Suprapubic skin (tissue), 4 donors: ENCODE results near the gene PLOD1. TPM values are rescaled to one million over a fixed set of nuclear protein-coding genes. Genes with fewer than 3 reads are reported as not detected.

Experiments used
- DNase-seq, 2 donors: peaks; one replicate each; pipeline ENCODE4 v3.0.0-alpha.2; 2019; ENCODE audit warnings: low spot score in 2 of 2
- H3K27ac ChIP-seq: fragments of 200-600 bp; sonication (generic); one replicate; pipeline ENCODE4 v1.5.1; 2019
- H3K27me3 ChIP-seq: fragments of 200-600 bp; sonication (generic); one replicate; pipeline ENCODE4 v1.5.1; 2019
- H3K36me3 ChIP-seq: fragments of 200-600 bp; sonication (generic); one replicate; pipeline ENCODE4 v1.5.1; 2019
- H3K4me1 ChIP-seq: fragments of 200-600 bp; sonication (generic); one replicate; pipeline ENCODE4 v1.5.1; 2019
- H3K4me3 ChIP-seq: fragments of 200-600 bp; sonication (generic); one replicate; pipeline ENCODE4 v1.5.1; 2019; ENCODE audit warnings: mild to moderate bottlenecking
- H3K9me3 ChIP-seq: fragments of 200-600 bp; sonication (generic); one replicate; pipeline ENCODE4 v1.5.1; 2019
- EP300 ChIP-seq: sonication (generic); formaldehyde crosslinking; IDR thresholded peaks from one replicate; pipeline ENCODE4 v1.6.1; 2017; ENCODE audit warnings: antibody characterized with exemption
- POLR2A ChIP-seq, 2 donors: fragments of 450-650 bp; IDR thresholded peaks; one replicate each; pipeline ENCODE4 v1.6.1; 2017; ENCODE audit warnings: antibody characterized with exemption in 2 of 2, mild to moderate bottlenecking in 2 of 2, moderate library complexity in 2 of 2
- POLR2AphosphoS5 ChIP-seq, 3 donors: sonication (generic); formaldehyde crosslinking; IDR thresholded peaks; one replicate each; pipeline ENCODE4 v1.6.1; 2017; ENCODE audit warnings: antibody characterized with exemption in 3 of 3
- WGBS: methylation state at CpG from one replicate; pipeline ENCODE4 v1.1.5; 2018; 5-methylcytosine and 5-hydroxymethylcytosine counted together
- total RNA-seq, 4 donors: library from RNA; depleted of rRNA; stranded (reverse); fragments of >200 nt; gene quantifications; one replicate each; pipeline ENCODE4 v1.1.0, GENCODE V29; 2016
- TF ChIP-seq, protein P1 (sequence below), 2 donors: fragments of 200-600 bp in 1 of 2; fragments of 450-650 bp in 1 of 2; sonication (generic) in 1 of 2; IDR thresholded peaks; one replicate each; pipeline ENCODE4 v1.5.1; 2016 to 2019; ENCODE audit warnings: antibody characterized with exemption in 2 of 2, mild to moderate bottlenecking in 1 of 2, moderate library complexity in 1 of 2

Gene PLOD1
- total RNA-seq, 4 donors from 2014 or later: 26.7 to 47.6 (median 37.7) TPM

- Histone ChIP-seq H3K27me3 (no peaks in the 10 kb centered on the region), H3K27ac (peak overlapping the region; percentile 98), H3K4me1 (peaks cover 57% of the 10 kb centered on the region), H3K9me3 (no peaks in the 10 kb centered on the region), H3K36me3 (peaks cover 31% of the 10 kb centered on the region), H3K4me3 (peak overlapping the region; percentile 98)
- TF ChIP-seq POLR2AphosphoS5 (IDR thresholded peaks at IDR 0.05): peak in 1 of 3 donors; percentile 14
- TF ChIP-seq EP300: no peak
- no peak for DNase-seq
- 41% methylated on average over 29 of the region's 29 CpGs for WGBS
Measured at GRCh38 chr1:11979028-11979850, 44.7 kb downstream of the PLOD1 start.

- WGBS: 0% methylated on average over 30 of the region's 74 CpGs
- TF ChIP-seq, protein P1, sequence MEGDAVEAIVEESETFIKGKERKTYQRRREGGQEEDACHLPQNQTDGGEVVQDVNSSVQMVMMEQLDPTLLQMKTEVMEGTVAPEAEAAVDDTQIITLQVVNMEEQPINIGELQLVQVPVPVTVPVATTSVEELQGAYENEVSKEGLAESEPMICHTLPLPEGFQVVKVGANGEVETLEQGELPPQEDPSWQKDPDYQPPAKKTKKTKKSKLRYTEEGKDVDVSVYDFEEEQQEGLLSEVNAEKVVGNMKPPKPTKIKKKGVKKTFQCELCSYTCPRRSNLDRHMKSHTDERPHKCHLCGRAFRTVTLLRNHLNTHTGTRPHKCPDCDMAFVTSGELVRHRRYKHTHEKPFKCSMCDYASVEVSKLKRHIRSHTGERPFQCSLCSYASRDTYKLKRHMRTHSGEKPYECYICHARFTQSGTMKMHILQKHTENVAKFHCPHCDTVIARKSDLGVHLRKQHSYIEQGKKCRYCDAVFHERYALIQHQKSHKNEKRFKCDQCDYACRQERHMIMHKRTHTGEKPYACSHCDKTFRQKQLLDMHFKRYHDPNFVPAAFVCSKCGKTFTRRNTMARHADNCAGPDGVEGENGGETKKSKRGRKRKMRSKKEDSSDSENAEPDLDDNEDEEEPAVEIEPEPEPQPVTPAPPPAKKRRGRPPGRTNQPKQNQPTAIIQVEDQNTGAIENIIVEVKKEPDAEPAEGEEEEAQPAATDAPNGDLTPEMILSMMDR (IDR thresholded peaks at IDR 0.05): no peak
- peak in 1 of 2 donors; percentile 67 for TF ChIP-seq POLR2A (IDR thresholded peaks at IDR 0.05)
- no peak for TF ChIP-seq EP300
- peak; percentile 32 to 85 (median 80) for TF ChIP-seq POLR2AphosphoS5 (IDR thresholded peaks at IDR 0.05)
- peak; percentile 97 for DNase-seq
- H3K4me1 ChIP-seq: peaks cover 65% of the 10 kb centered on the region
- no peaks in the 10 kb centered on the region for H3K9me3 ChIP-seq
- peak within 1 kb of the TSS; percentile 98 for H3K4me3 ChIP-seq
- H3K27me3 ChIP-seq: no peaks in the 10 kb centered on the region
- peaks cover 29% of the 10 kb centered on the region for H3K36me3 ChIP-seq
- peak within 1 kb of the TSS; percentile 98 for H3K27ac ChIP-seq
Measured at GRCh38 chr1:11979851-11980675, 45.5 kb downstream of the PLOD1 start, which contains the start of gene MFN2. Gene MFN2 (plus strand): TSS chr1:11980444. CDS start chr1:11989169, 8,725 bp downstream.

DNA sequence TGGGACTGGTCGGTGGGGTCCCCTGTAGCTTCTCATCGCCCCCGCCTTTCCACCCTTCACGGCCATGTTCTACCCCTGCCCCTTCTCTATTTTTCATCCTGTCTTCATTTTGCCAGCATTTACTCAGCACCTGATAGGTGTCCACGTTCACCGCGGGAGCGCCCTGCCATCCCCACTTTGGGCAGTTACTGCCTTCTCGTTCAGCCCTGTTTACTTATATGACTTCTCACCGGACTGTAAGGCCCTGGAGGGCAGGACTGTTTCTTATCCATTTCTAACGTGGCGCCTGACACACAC lies 46.1 kb downstream of the PLOD1 start:
- Histone ChIP-seq H3K4me1 (peaks cover 65% of the 10 kb centered on the region), H3K4me3 (peak overlapping the region; percentile 98), H3K9me3 (no peaks in the 10 kb centered on the region), H3K27me3 (no peaks in the 10 kb centered on the region), H3K36me3 (peaks cover 27% of the 10 kb centered on the region), H3K27ac (peak overlapping the region; percentile 98)
- TF ChIP-seq, protein P1 (IDR thresholded peaks at IDR 0.05): no peak
- TF ChIP-seq POLR2AphosphoS5 (IDR thresholded peaks at IDR 0.05) (no peak), POLR2A (IDR thresholded peaks at IDR 0.05) (no peak), EP300 (no peak)
- WGBS: 1% methylated on average over 12 of the region's 12 CpGs
- no peak for DNase-seq

DNA sequence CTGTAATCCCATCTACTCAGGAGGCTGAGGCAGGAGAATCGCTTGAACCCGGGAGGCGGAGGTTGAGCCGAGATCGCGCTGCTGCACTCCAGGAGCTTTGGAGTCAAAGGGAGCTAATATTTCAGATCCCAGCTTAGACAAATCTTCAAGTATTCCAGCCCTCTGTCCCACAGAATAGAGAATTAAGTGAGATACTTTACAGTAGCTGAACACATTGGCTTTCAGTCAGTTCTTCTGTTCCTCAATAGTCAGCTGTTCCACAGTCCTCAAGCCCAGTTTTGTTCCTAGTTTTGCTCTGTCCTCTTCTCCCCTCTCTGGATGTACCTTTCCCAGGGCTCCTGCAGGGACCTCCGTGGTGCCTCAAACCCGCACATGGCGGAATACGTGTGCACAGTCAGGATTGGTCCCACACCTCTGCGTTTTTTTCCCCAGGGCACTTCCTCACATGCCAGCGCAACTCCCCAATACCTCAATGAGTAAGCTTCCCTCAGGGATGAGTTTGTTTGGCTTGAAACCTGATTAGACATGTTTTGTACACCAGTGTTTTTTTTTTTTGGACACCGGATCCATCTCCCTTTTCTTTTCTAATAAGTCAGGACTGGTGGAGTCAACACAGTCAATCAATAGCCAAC lies 47.0 kb downstream of the PLOD1 start:
- H3K27ac ChIP-seq: peak overlapping the region; percentile 98
- H3K27me3 ChIP-seq: no peaks in the 10 kb centered on the region
- 64% methylated on average over 13 of the region's 13 CpGs for WGBS
- TF ChIP-seq POLR2AphosphoS5 (IDR thresholded peaks at IDR 0.05): peak in 1 of 3 donors; percentile 30
- TF ChIP-seq POLR2A (IDR thresholded peaks at IDR 0.05): no peak
- DNase-seq: no peak
- peaks cover 30% of the 10 kb centered on the region for H3K36me3 ChIP-seq
- H3K9me3 ChIP-seq: no peaks in the 10 kb centered on the region
- peak overlapping the region; percentile 98 for H3K4me3 ChIP-seq
- H3K4me1 ChIP-seq: peaks cover 73% of the 10 kb centered on the region

DNA sequence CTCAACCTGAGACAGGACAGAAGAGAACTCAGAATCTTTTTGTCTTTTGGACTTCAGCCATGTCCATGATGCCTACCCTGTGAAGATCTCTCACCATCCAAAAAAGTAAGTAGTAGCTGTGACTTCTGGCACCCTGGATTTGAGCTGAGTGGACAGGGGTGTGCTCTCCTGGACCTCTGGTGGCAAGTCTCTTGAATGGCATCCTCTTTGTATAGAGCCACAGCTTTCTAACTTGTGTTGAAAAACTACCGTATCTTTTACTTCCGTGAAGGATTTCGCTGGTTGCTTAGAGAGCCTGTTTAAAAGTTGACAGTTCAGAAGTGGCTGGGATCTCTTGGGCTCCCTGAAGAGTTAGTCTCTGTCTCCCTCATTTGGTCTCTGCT lies 47.5 kb downstream of the PLOD1 start:
- H3K4me3 ChIP-seq: peak overlapping the region; percentile 98
- H3K36me3 ChIP-seq: peaks cover 31% of the 10 kb centered on the region
- no peaks in the 10 kb centered on the region for H3K27me3 ChIP-seq
- no peaks in the 10 kb centered on the region for H3K9me3 ChIP-seq
- TF ChIP-seq POLR2A (IDR thresholded peaks at IDR 0.05) (no peak), POLR2AphosphoS5 (IDR thresholded peaks at IDR 0.05) (no peak), EP300 (no peak)
- TF ChIP-seq, protein P1 (IDR thresholded peaks at IDR 0.05): peak in 1 of 2 donors; percentile 19
- no peak for DNase-seq
- peak overlapping the region; percentile 5 for H3K27ac ChIP-seq
- 55% methylated on average over 3 of the region's 3 CpGs for WGBS
- peaks cover 73% of the 10 kb centered on the region for H3K4me1 ChIP-seq
